ENCODE results near the gene RBM23.

Gene RBM23

GRCh38 chr14:22918804-22919600 is at the start of gene RBM23 (continued):
- TF ChIP-seq ZNF266 (tag by site-specific recombination; IDR thresholded peaks at IDR 0.05; ENCODE audit: low read depth): no peak
- TF ChIP-seq KLF8 (tag by site-specific recombination; IDR thresholded peaks at IDR 0.05): peak; percentile 71; the same call in 1 of the 2 replicates
- TF ChIP-seq ZNF16 (tag by site-specific recombination; IDR thresholded peaks at IDR 0.05; ENCODE audit: low read depth): no peak
- TF ChIP-seq ZNF335 (tag by site-specific recombination; conservative IDR thresholded peaks at IDR 0.05): peak; percentile 50; the same call in 1 of the 2 replicates
- TF ChIP-seq ZNF610 (tag by site-specific recombination; IDR thresholded peaks at IDR 0.05; ENCODE audit: borderline replicate concordance): peak; percentile 74; the same call in 1 of the 2 replicates
- no peak for TF ChIP-seq ZNF600 (tag by site-specific recombination; IDR thresholded peaks at IDR 0.05)
- peak; percentile 44 for TF ChIP-seq ZBTB8A (tag by site-specific recombination; IDR thresholded peaks at IDR 0.05)
- TF ChIP-seq ZNF214 (tag by site-specific recombination; IDR thresholded peaks at IDR 0.05; ENCODE audit: borderline replicate concordance): no peak
- TF ChIP-seq SP3 (tag by site-specific recombination; IDR thresholded peaks at IDR 0.05): peak; percentile 76
- peak; percentile 85 for TF ChIP-seq ZNF366 (tag by site-specific recombination; conservative IDR thresholded peaks at IDR 0.05)
- peak; percentile 72; the same call in 1 of the 2 replicates for TF ChIP-seq ZNF561 (tag by site-specific recombination; IDR thresholded peaks at IDR 0.05; ENCODE audit: borderline replicate concordance)
- TF ChIP-seq SP2 (tag by site-specific recombination; IDR thresholded peaks at IDR 0.05): peak; percentile 93
- peak; percentile 96 for TF ChIP-seq ATF2 (tag by site-specific recombination; IDR thresholded peaks at IDR 0.05; ENCODE audit: low read depth)
- peak; percentile 83; the same call in 1 of the 2 replicates for TF ChIP-seq ZNF184 (tag by site-specific recombination; IDR thresholded peaks at IDR 0.05)
- TF ChIP-seq, protein P1, sequence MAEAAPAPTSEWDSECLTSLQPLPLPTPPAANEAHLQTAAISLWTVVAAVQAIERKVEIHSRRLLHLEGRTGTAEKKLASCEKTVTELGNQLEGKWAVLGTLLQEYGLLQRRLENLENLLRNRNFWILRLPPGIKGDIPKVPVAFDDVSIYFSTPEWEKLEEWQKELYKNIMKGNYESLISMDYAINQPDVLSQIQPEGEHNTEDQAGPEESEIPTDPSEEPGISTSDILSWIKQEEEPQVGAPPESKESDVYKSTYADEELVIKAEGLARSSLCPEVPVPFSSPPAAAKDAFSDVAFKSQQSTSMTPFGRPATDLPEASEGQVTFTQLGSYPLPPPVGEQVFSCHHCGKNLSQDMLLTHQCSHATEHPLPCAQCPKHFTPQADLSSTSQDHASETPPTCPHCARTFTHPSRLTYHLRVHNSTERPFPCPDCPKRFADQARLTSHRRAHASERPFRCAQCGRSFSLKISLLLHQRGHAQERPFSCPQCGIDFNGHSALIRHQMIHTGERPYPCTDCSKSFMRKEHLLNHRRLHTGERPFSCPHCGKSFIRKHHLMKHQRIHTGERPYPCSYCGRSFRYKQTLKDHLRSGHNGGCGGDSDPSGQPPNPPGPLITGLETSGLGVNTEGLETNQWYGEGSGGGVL (tag by site-specific recombination; IDR thresholded peaks at IDR 0.05): no peak
- TF ChIP-seq MEIS1 (CRISPR knock-in tag; IDR thresholded peaks at IDR 0.05; ENCODE audit: borderline replicate concordance): no peak
- TF ChIP-seq, protein P2, sequence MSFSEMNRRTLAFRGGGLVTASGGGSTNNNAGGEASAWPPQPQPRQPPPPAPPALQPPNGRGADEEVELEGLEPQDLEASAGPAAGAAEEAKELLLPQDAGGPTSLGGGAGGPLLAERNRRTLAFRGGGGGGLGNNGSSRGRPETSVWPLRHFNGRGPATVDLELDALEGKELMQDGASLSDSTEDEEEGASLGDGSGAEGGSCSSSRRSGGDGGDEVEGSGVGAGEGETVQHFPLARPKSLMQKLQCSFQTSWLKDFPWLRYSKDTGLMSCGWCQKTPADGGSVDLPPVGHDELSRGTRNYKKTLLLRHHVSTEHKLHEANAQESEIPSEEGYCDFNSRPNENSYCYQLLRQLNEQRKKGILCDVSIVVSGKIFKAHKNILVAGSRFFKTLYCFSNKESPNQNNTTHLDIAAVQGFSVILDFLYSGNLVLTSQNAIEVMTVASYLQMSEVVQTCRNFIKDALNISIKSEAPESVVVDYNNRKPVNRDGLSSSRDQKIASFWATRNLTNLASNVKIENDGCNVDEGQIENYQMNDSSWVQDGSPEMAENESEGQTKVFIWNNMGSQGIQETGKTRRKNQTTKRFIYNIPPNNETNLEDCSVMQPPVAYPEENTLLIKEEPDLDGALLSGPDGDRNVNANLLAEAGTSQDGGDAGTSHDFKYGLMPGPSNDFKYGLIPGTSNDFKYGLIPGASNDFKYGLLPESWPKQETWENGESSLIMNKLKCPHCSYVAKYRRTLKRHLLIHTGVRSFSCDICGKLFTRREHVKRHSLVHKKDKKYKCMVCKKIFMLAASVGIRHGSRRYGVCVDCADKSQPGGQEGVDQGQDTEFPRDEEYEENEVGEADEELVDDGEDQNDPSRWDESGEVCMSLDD (tag by site-specific recombination; IDR thresholded peaks at IDR 0.05): peak; percentile 93
- no peak for TF ChIP-seq EGR2 (tag by site-specific recombination; IDR thresholded peaks at IDR 0.05; ENCODE audit: low read depth)
- no peak for TF ChIP-seq ZNF169 (tag by site-specific recombination; IDR thresholded peaks at IDR 0.05)
- TF ChIP-seq YY2 (tag by site-specific recombination; IDR thresholded peaks at IDR 0.05): peak; percentile 76
- no peak for TF ChIP-seq ZNF785 (tag by site-specific recombination; IDR thresholded peaks at IDR 0.05)
- TF ChIP-seq SP7 (tag by site-specific recombination; IDR thresholded peaks at IDR 0.05): peak; percentile 53; the same call in 1 of the 2 replicates
- TF ChIP-seq ZNF707 (tag by site-specific recombination; IDR thresholded peaks at IDR 0.05): peak; percentile 99
- TF ChIP-seq KLF7 (tag by site-specific recombination; IDR thresholded peaks at IDR 0.05; ENCODE audit: borderline replicate concordance): no peak
- TF ChIP-seq, protein P3, sequence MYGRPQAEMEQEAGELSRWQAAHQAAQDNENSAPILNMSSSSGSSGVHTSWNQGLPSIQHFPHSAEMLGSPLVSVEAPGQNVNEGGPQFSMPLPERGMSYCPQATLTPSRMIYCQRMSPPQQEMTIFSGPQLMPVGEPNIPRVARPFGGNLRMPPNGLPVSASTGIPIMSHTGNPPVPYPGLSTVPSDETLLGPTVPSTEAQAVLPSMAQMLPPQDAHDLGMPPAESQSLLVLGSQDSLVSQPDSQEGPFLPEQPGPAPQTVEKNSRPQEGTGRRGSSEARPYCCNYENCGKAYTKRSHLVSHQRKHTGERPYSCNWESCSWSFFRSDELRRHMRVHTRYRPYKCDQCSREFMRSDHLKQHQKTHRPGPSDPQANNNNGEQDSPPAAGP (tag by site-specific recombination; IDR thresholded peaks at IDR 0.05): peak; percentile 79
- TF ChIP-seq, protein P4, sequence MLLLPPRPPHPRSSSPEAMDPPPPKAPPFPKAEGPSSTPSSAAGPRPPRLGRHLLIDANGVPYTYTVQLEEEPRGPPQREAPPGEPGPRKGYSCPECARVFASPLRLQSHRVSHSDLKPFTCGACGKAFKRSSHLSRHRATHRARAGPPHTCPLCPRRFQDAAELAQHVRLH (tag by site-specific recombination; IDR thresholded peaks at IDR 0.05): 0 out of 2 replicates have a peak, but pooled peaks have one; percentile 44
- TF ChIP-seq ZNF148 (tag by site-specific recombination; IDR thresholded peaks at IDR 0.05; ENCODE audit: borderline replicate concordance): no peak
- 0 out of 2 replicates have a peak, but pooled peaks have one; percentile 63 for TF ChIP-seq ZNF324 (tag by site-specific recombination; IDR thresholded peaks at IDR 0.05)
